Type B pancreatic cell (in vitro differentiated cells): ENCODE data around the gene KRT80. TPM values are rescaled to one million over a fixed set of nuclear protein-coding genes. Genes with fewer than 3 reads are reported as not detected.

ENCODE experiments used
- DNase-seq: peaks from one replicate; pipeline ENCODE4 v3.0.0; 2021; ENCODE audit warnings: mixed read lengths; ENCODE audit not compliant: unreplicated experiment; ENCODE audit errors: extremely low spot score
- H3K27ac Mint-ChIP-seq: 2 replicates; pipeline ENCODE4 v1.8.0; 2021; ENCODE audit warnings: mild to moderate bottlenecking, mixed read lengths
- H3K27me3 Mint-ChIP-seq: 2 replicates; pipeline ENCODE4 v1.8.0; 2021; ENCODE audit warnings: mixed read lengths
- H3K36me3 Mint-ChIP-seq: 2 replicates; pipeline ENCODE4 v1.8.0; 2021; ENCODE audit warnings: mixed read lengths
- H3K4me1 Mint-ChIP-seq: one replicate; pipeline ENCODE4 v1.8.0; 2021; ENCODE audit warnings: mixed read lengths; ENCODE audit not compliant: unreplicated experiment
- H3K4me3 Mint-ChIP-seq: 2 replicates; pipeline ENCODE4 v1.8.0; 2021; ENCODE audit warnings: mild to moderate bottlenecking, mixed read lengths
- H3K9me3 Mint-ChIP-seq: 2 replicates; pipeline ENCODE4 v1.8.0; 2021; ENCODE audit warnings: mixed read lengths
- total RNA-seq: library from RNA; stranded (reverse); gene quantifications from 2 replicates; pipeline ENCODE4 v1.2.1, GENCODE V29; 2021; ENCODE audit warnings: low replicate concordance
- TF ChIP-seq, protein P1 (sequence below): fragments of 200-600 bp; sonication (generic); conservative IDR thresholded peaks from 2 replicates; pipeline ENCODE4 v1.5.0; 2021; ENCODE audit warnings: antibody characterized with exemption, mild to moderate bottlenecking

KRT80 gene
- total RNA-seq, 1 donor from 2014 or later: 23.1 TPM

DNA sequence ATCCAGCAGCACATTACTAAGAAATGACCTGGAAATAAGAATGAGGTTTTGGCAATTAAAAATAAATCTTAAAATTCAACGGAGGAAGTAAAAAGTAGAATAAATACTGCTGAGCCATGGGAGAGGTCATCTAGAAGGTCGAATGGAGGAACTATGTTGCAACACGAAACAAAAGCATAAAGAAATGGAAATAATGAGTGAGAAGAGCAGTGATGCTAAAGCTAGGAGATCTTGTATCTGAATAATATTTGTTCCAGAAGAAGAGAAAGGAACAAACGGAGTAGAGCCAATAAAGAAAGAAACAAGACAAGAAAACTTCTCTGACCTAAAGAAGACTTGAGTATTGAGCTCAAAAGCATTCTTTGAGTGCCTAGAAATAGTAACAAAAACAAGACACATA lies 34.6 kb upstream of the KRT80 start:
- TF ChIP-seq, protein P1, sequence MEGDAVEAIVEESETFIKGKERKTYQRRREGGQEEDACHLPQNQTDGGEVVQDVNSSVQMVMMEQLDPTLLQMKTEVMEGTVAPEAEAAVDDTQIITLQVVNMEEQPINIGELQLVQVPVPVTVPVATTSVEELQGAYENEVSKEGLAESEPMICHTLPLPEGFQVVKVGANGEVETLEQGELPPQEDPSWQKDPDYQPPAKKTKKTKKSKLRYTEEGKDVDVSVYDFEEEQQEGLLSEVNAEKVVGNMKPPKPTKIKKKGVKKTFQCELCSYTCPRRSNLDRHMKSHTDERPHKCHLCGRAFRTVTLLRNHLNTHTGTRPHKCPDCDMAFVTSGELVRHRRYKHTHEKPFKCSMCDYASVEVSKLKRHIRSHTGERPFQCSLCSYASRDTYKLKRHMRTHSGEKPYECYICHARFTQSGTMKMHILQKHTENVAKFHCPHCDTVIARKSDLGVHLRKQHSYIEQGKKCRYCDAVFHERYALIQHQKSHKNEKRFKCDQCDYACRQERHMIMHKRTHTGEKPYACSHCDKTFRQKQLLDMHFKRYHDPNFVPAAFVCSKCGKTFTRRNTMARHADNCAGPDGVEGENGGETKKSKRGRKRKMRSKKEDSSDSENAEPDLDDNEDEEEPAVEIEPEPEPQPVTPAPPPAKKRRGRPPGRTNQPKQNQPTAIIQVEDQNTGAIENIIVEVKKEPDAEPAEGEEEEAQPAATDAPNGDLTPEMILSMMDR: no peak
- Mint-ChIP-seq H3K4me1 (peaks cover 11% of the 10 kb centered on the region), H3K4me3 (no peak overlapping the region), H3K27me3 (peaks cover 28% of the 10 kb centered on the region), H3K36me3 (no peaks in the 10 kb centered on the region), H3K27ac (no peak overlapping the region), H3K9me3 (no peaks in the 10 kb centered on the region)
- no peak for DNase-seq

DNA sequence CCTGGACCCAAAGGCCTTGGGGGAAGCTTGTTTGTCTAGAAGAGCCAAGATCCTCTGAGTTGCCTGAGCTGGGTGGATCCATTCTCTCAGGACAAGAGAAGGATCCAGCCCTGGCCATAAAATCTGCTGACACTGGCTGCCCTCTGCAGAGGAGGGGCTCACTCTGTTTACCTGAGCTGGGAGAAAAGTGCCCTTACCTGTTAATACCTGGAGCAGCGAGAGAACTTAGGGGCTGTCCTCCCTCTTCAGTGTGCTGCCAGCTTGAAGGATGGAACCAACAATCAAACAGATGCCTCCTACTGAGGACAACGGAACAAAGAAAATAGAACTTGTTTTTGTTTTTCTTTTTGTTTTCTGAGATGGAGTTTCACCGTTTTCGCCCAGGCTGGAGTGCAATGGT lies 33.9 kb upstream of the KRT80 start:
- Mint-ChIP-seq H3K9me3 (no peaks in the 10 kb centered on the region), H3K27ac (no peak overlapping the region), H3K4me3 (no peak overlapping the region), H3K4me1 (peaks cover 8% of the 10 kb centered on the region), H3K36me3 (no peaks in the 10 kb centered on the region), H3K27me3 (peaks cover 26% of the 10 kb centered on the region)
- TF ChIP-seq, protein P1: no peak
- no peak for DNase-seq

DNA sequence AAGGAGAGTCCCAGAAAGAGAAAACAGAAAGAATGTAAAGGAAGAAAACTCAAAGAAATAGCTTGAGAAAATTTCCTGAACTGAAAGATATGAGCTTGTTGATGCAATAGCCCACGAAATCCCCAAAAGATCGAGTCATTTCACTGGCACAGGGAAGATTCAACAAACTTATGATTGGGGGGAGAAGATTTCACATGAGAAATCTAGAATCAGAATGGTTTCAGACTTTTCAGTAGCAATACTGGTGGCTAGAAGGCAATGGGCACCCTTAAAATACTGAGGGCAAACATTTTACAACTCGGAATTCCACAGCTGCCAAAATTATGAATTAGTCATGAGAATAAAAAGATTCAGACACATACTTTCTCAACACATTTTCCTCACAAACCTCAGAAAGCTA lies 32.3 kb upstream of the KRT80 start:
- Mint-ChIP-seq H3K27ac (no peak overlapping the region), H3K9me3 (no peaks in the 10 kb centered on the region), H3K4me3 (no peak overlapping the region), H3K27me3 (peaks cover 13% of the 10 kb centered on the region), H3K4me1 (peaks cover 3% of the 10 kb centered on the region), H3K36me3 (no peaks in the 10 kb centered on the region)
- DNase-seq: no peak
- TF ChIP-seq, protein P1: no peak

- no peak for DNase-seq
- Mint-ChIP-seq H3K4me3 (no peak overlapping the region), H3K27me3 (peaks cover 13% of the 10 kb centered on the region), H3K9me3 (no peaks in the 10 kb centered on the region), H3K27ac (no peak overlapping the region), H3K4me1 (peaks cover 3% of the 10 kb centered on the region), H3K36me3 (no peaks in the 10 kb centered on the region)
- TF ChIP-seq, protein P1: no peak
These were observed 31.7 kb upstream of the KRT80 start for GRCh38 chr12:52223406-52224039.

DNA sequence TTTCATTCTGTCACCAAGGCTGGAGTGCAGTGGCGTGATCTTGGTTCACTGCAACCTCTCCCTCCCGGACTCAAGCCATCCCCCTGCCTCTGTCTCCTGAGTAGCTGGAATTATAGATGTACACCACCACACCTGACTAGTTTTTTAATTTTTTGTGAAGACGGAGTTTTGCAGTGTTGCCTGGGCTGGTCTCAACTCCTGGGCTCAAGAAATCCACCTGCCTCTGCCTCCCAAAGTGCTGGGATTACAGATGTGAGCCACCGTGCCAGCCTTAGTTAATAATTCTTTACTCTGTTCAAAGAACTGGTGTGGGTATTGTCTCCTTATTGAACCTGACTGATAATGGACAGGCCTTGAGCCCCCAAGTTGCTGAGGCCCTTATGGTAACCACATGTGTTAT lies 30.9 kb upstream of the KRT80 start:
- H3K9me3 Mint-ChIP-seq: no peaks in the 10 kb centered on the region
- peaks cover 10% of the 10 kb centered on the region for H3K27me3 Mint-ChIP-seq
- H3K4me3 Mint-ChIP-seq: no peak overlapping the region
- no peaks in the 10 kb centered on the region for H3K36me3 Mint-ChIP-seq
- DNase-seq: no peak
- TF ChIP-seq, protein P1: no peak
- H3K4me1 Mint-ChIP-seq: peaks cover 5% of the 10 kb centered on the region
- no peak overlapping the region for H3K27ac Mint-ChIP-seq
